Sigmoid colon (tissue), 7 donors: ENCODE results near the gene CDC42BPB. TPM values are rescaled to one million over a fixed set of nuclear protein-coding genes. Genes with fewer than 3 reads are reported as not detected.
A peak's percentile ranks its signal among the peaks of the same experiment; 100 is the strongest.

ENCODE experiments used
- DNase-seq: peaks from one replicate; pipeline ENCODE4 v3.0.0-alpha.2; 2019
- H3K27ac ChIP-seq, 4 donors: fragments of 200-600 bp; sonication (generic); one replicate each; pipeline ENCODE4 v1.5.1; 2016 to 2019; ENCODE audit warnings: mild to moderate bottlenecking in 1 of 4
- H3K27me3 ChIP-seq, 3 donors: fragments of 200-600 bp; sonication (generic); one replicate each; pipeline ENCODE4 v1.5.1; 2019; ENCODE audit warnings: mild to moderate bottlenecking in 1 of 3
- H3K36me3 ChIP-seq, 4 donors: fragments of 200-600 bp; sonication (generic); one replicate each; pipeline ENCODE4 v1.5.1; 2016 to 2019
- H3K4me1 ChIP-seq, 4 donors: fragments of 200-600 bp; sonication (generic); one replicate each; pipeline ENCODE4 v1.5.1; 2017 to 2019
- H3K4me3 ChIP-seq, 4 donors: fragments of 200-600 bp; sonication (generic); one replicate each; pipeline ENCODE4 v1.5.1; 2017 to 2019; ENCODE audit warnings: mild to moderate bottlenecking in 2 of 4, moderate library complexity in 1 of 4
- H3K9me3 ChIP-seq, 4 donors: fragments of 200-600 bp in 3 of 4; sonication (generic) in 3 of 4; one replicate each; pipeline versions ENCODE4 v1.5.1 to v1.6.1; 2013 to 2019
- EP300 ChIP-seq, 4 donors: sonication (generic); formaldehyde crosslinking; IDR thresholded peaks; one replicate each; pipeline ENCODE4 v1.6.1; 2017; ENCODE audit warnings: antibody characterized with exemption in 4 of 4
- POLR2A ChIP-seq, 2 donors: fragments of 450-650 bp; IDR thresholded peaks; one replicate each; pipeline ENCODE4 v1.6.1; 2016; ENCODE audit warnings: antibody characterized with exemption in 2 of 2, mild to moderate bottlenecking in 2 of 2, moderate library complexity in 2 of 2
- POLR2AphosphoS5 ChIP-seq, 4 donors: sonication (generic); formaldehyde crosslinking; IDR thresholded peaks; one replicate each; pipeline ENCODE4 v1.6.1; 2017; ENCODE audit warnings: antibody characterized with exemption in 4 of 4
- WGBS, 2 donors: extraction: QIAGEN DNeasy Blood & Tissue Kit; methylation state at CpG; one replicate each; pipeline ENCODE4 v1.1.7; 2013; 5-methylcytosine and 5-hydroxymethylcytosine counted together
- intact Hi-C: fragments of 100-400 bp; cut with DNase I; formaldehyde crosslinking; loops from one replicate; pipeline ENCODE4 v1.15.1; 2023
- polyA plus RNA-seq, 3 donors: library from polyadenylated mRNA; stranded (reverse); fragments of 200-250 nt; gene quantifications; one replicate each; pipeline ENCODE4 v1.2.3, GENCODE V29; 2013
- total RNA-seq, 4 donors: library from RNA; depleted of rRNA; stranded (reverse); fragments of >200 nt; gene quantifications; one replicate each; pipeline ENCODE4 v1.1.0, GENCODE V29; 2016
- TF ChIP-seq, protein P1 (sequence below), 4 experiments: fragments of 450-650 bp in 3 of 4; fragments of 200-600 bp in 1 of 4; IDR thresholded peaks; one replicate each; pipeline ENCODE4 v1.5.1; 2016 to 2019; ENCODE audit warnings: antibody characterized with exemption in 4 of 4, mild to moderate bottlenecking in 3 of 4, moderate library complexity in 2 of 4
- donor health status: healthy with polysubstance abuse.
- donor health status: Bipolar disorder and iron deficiency.
- donor health status: healthy.

The CDC42BPB gene
- total and polyA plus RNA-seq, 7 donors, result 18.0 to 82.3 (median 58.5) TPM

DNA sequence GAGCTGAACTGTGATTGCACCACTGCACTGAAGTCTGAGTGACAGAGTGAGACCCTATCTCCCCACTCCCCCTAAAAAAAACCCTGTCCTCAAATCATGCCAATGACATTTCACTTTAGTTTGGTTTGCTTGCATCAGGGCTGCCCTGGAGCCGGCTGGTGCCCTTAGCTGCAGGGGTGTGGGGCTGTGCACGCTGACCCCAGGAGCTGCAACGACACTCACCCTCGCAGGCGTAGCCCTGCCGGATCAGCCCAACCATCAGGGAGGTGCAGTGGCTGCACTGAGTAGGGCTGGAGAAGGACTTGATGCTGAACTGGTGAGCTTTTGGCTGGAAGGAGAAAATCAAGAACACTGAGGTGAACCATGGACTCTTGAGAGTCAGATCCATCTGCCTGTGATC is 105.1 kb downstream of the CDC42BPB start:
- Histone ChIP-seq H3K4me3 (no peak overlapping the region), H3K36me3 (peaks cover 19 to 91% (median 57%) of the 10 kb centered on the region in 4 donors), H3K9me3 (no peaks in the 10 kb centered on the region), H3K4me1 (peaks cover 0 to 20% (median 12%) of the 10 kb centered on the region in 4 donors), H3K27me3 (no peaks in the 10 kb centered on the region), H3K27ac (no peak overlapping the region)
- TF ChIP-seq POLR2A (IDR thresholded peaks at IDR 0.05) (no peak), POLR2AphosphoS5 (IDR thresholded peaks at IDR 0.05) (no peak), EP300 (IDR thresholded peaks at IDR 0.05) (no peak)
- TF ChIP-seq, protein P1, sequence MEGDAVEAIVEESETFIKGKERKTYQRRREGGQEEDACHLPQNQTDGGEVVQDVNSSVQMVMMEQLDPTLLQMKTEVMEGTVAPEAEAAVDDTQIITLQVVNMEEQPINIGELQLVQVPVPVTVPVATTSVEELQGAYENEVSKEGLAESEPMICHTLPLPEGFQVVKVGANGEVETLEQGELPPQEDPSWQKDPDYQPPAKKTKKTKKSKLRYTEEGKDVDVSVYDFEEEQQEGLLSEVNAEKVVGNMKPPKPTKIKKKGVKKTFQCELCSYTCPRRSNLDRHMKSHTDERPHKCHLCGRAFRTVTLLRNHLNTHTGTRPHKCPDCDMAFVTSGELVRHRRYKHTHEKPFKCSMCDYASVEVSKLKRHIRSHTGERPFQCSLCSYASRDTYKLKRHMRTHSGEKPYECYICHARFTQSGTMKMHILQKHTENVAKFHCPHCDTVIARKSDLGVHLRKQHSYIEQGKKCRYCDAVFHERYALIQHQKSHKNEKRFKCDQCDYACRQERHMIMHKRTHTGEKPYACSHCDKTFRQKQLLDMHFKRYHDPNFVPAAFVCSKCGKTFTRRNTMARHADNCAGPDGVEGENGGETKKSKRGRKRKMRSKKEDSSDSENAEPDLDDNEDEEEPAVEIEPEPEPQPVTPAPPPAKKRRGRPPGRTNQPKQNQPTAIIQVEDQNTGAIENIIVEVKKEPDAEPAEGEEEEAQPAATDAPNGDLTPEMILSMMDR (IDR thresholded peaks at IDR 0.05), result no peak
- 96% methylated on average over 6 of the region's 6 CpGs for WGBS, 2 donors
- intact Hi-C loops, result no loop called here
- DNase-seq, result no peak

DNA sequence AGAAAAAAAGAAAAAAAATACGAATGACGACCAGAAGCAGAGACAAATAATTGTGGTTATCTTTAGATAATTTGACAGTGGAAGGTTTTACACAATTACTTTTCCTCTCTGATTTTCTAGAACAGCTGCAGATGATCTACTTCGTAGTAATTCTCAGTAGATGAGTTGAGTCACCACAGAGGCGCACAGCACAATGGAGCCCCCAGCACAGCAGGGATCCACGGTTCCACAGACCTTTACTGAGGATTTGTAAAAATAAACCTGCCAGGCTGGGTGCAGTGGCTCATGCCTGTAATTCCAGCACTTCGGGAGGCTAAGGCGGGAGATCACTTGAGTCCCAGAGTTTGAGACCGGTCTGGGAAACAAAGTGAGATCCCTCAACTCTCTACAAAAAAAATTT is 105.5 kb downstream of the CDC42BPB start:
- H3K9me3 ChIP-seq, result no peaks in the 10 kb centered on the region
- H3K27me3 ChIP-seq, result no peaks in the 10 kb centered on the region
- no peak overlapping the region for H3K4me3 ChIP-seq
- TF ChIP-seq, protein P1 (IDR thresholded peaks at IDR 0.05), result no peak
- TF ChIP-seq EP300 (IDR thresholded peaks at IDR 0.05) (no peak), POLR2A (IDR thresholded peaks at IDR 0.05) (no peak), POLR2AphosphoS5 (IDR thresholded peaks at IDR 0.05) (no peak)
- intact Hi-C loops, result no loop called here
- DNase-seq, result no peak
- WGBS, 2 donors, result 82% methylated on average over 8 of the region's 8 CpGs
- peaks cover 0 to 20% (median 12%) of the 10 kb centered on the region in 4 donors for H3K4me1 ChIP-seq
- peaks cover 21 to 93% (median 59%) of the 10 kb centered on the region in 4 donors for H3K36me3 ChIP-seq
- no peak overlapping the region for H3K27ac ChIP-seq

DNA sequence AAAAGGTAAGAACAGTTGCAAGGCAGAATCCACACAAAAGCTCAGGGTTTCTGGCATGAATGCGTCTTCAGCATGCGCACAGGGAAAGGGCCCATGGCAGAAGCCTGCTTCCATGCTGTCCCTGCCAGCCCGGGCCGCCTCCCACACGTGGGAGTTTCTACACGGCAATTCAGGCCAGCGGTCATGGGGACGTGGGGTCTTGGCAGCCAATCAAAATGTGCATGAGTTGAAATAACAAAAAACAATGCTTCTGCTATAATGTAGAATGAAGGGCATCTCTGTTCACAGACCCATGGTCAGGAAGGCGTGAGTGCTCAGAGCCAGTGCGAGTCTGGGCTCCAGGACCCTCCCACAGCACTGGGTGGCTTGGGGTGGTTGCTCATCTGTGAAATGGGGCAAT is 106.3 kb downstream of the CDC42BPB start:
- Histone ChIP-seq H3K4me3 (no peak overlapping the region), H3K27me3 (no peaks in the 10 kb centered on the region), H3K9me3 (no peaks in the 10 kb centered on the region), H3K4me1 (peaks cover 0 to 20% (median 12%) of the 10 kb centered on the region in 4 donors), H3K36me3 (peaks cover 28 to 93% (median 62%) of the 10 kb centered on the region in 4 donors), H3K27ac (no peak overlapping the region)
- no peak for DNase-seq
- 85 to 90% methylated on average over 10 of the region's 10 CpGs for WGBS, 2 donors
- intact Hi-C loops, result no loop called here
- TF ChIP-seq EP300 (IDR thresholded peaks at IDR 0.05) (no peak), POLR2AphosphoS5 (IDR thresholded peaks at IDR 0.05) (no peak), POLR2A (IDR thresholded peaks at IDR 0.05) (no peak)
- TF ChIP-seq, protein P1 (IDR thresholded peaks at IDR 0.05), result no peak

DNA sequence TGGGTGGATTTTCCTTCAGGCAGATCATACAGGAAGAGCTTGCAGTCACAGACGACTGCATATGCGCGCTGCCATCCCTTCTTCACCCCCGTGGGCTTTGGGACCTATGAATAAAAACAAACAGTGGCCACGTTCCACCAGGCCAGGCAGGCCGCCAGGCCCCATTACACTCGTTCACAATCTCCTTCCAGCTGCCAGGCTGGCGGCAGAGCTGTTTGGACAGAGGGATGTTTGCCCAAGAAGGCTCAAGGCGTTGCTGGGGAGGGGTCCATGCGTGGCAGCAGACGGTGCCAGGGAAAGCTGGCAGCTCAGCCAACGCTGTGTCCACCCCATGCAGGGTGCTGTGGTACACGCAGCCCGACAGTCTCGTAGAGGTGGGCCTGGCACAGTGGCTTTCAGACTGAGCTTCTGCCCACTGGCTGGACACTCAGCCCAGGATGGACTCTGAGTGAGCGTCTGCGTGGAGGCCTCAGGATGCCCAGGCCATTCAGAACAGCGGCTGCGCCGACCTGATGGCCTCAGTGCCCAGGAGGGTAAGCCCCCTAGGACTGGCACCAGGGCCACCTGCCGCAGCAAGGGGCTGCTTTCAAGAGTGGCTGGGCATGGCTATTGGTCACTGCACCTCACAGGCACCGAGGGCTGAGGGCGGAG is 107.4 kb downstream of the CDC42BPB start:
- 75 to 80% methylated on average over 23 of the region's 23 CpGs for WGBS, 2 donors
- H3K4me1 ChIP-seq, result peaks cover 0 to 20% (median 12%) of the 10 kb centered on the region in 4 donors
- no peaks in the 10 kb centered on the region for H3K27me3 ChIP-seq
- H3K36me3 ChIP-seq, result peaks cover 39 to 94% (median 70%) of the 10 kb centered on the region in 4 donors
- peak; percentile 78 for DNase-seq
- H3K27ac ChIP-seq, result peak overlapping the region; percentile 22 to 60 (median 41)
- no peaks in the 10 kb centered on the region for H3K9me3 ChIP-seq
- TF ChIP-seq, protein P1 (IDR thresholded peaks at IDR 0.05), result no peak
- no peak for TF ChIP-seq POLR2A (IDR thresholded peaks at IDR 0.05)
- TF ChIP-seq EP300 (IDR thresholded peaks at IDR 0.05), result no peak
- TF ChIP-seq POLR2AphosphoS5 (IDR thresholded peaks at IDR 0.05), result no peak
- H3K4me3 ChIP-seq, result no peak overlapping the region
- intact Hi-C loops, result no loop called here
